B cell (primary cell): ENCODE measurements around the gene CES3. TPM values are rescaled to one million over a fixed set of nuclear protein-coding genes. Genes with fewer than 3 reads are reported as not detected.

Experiments used
- ATAC-seq: fragments of 200-7000 bp; cut with Tn5 transposase; one replicate; pipeline ENCODE4 v1.10.0; 2021; ENCODE audit warnings: low read depth, mild to moderate bottlenecking, moderate number of reproducible peaks, moderate library complexity
- CTCF ChIA-PET: fragments of 350-600 bp; sonication (Branson Sonifier 250); formaldehyde crosslinking; loops from one replicate; lab custom pipeline; 2021; ENCODE audit warnings: antibody characterized with exemption, inconsistent platforms; lab: Charles Lee
- POLR2A ChIA-PET: fragments of 350-600 bp; sonication (Branson Sonifier 250); formaldehyde crosslinking; loops from one replicate; lab custom pipeline; 2021; ENCODE audit warnings: antibody characterized with exemption; lab: Charles Lee
- DNase-seq: peaks from one replicate; pipeline ENCODE4 v3.0.0; 2013
- H2AFZ ChIP-seq: 2 replicates; pipeline ENCODE4 v1.6.1; 2012; ENCODE audit warnings: mild to moderate bottlenecking, low read depth, low read length; ENCODE audit not compliant: insufficient read depth, poor library complexity, severe bottlenecking
- H3K27ac ChIP-seq, 2 donors: 1 replicate in 1 of 2; 2 replicates in 1 of 2; pipeline ENCODE4 v1.5.1; 2012 to 2013; ENCODE audit warnings: low read length in 2 of 2, mild to moderate bottlenecking in 2 of 2, moderate library complexity in 1 of 2
- H3K27me3 ChIP-seq, 4 experiments: fragments of 200-600 bp in 1 of 4; sonication (generic) in 1 of 4; replicated peaks in 1 of 4; 1 replicate in 2 of 4; 2 replicates in 2 of 4; pipeline versions ENCODE4 v1.6.1 to v1.7.0; 2013 to 2016; ENCODE audit warnings: low read length in 3 of 4, mild to moderate bottlenecking in 2 of 4, mixed read lengths in 1 of 4, moderate library complexity in 1 of 4; ENCODE audit not compliant: insufficient read depth in 4 of 4, control insufficient read depth in 3 of 4; ENCODE audit errors: control extremely low read depth in 1 of 4
- H3K36me3 ChIP-seq, 2 experiments: replicated peaks in 1 of 2; 1 replicate in 1 of 2; 2 replicates in 1 of 2; pipeline versions ENCODE4 v1.6.1 to v1.7.1; 2013; ENCODE audit warnings: low read length in 1 of 2; ENCODE audit not compliant: insufficient read depth in 2 of 2, control insufficient read depth in 1 of 2; ENCODE audit errors: control extremely low read depth in 1 of 2, extremely low read depth in 1 of 2
- H3K4me1 ChIP-seq, 2 donors: fragments of 200-600 bp in 1 of 2; sonication (generic) in 1 of 2; 1 replicate in 1 of 2; 2 replicates in 1 of 2; pipeline versions ENCODE4 v1.5.1 to v1.6.1; 2013 to 2017; ENCODE audit warnings: low read length in 2 of 2; ENCODE audit not compliant: control insufficient read depth in 2 of 2, insufficient read depth in 2 of 2
- H3K4me2 ChIP-seq: replicated peaks from 2 replicates; pipeline ENCODE3; 2012; ENCODE audit warnings: mild to moderate bottlenecking, low read depth, low read length; ENCODE audit not compliant: poor library complexity, severe bottlenecking
- H3K4me3 ChIP-seq, 5 experiments: fragments of 200-600 bp in 1 of 5; sonication (generic) in 1 of 5; 1 replicate in 3 of 5; 2 replicates in 2 of 5; pipeline versions ENCODE4 v1.5.1 to v1.7.0; 2011 to 2016; ENCODE audit warnings: low read length in 4 of 5, mild to moderate bottlenecking in 4 of 5, low read depth in 2 of 5, control low read depth in 1 of 5, moderate library complexity in 1 of 5; ENCODE audit not compliant: insufficient read depth in 1 of 5; ENCODE audit errors: control extremely low read depth in 1 of 5, extremely low read depth in 1 of 5
- H3K79me2 ChIP-seq: fragments of 200-600 bp; sonication (generic); one replicate; pipeline ENCODE4 v1.6.0; 2016; ENCODE audit warnings: low read length; ENCODE audit not compliant: control insufficient read depth, insufficient read depth
- H3K9ac ChIP-seq: fragments of 200-600 bp; sonication (generic); 2 replicates; pipeline ENCODE4 v1.6.1; 2017; ENCODE audit warnings: mild to moderate bottlenecking, low read length, moderate library complexity
- H3K9me3 ChIP-seq, 3 donors: one replicate each; pipeline versions ENCODE4 v1.6.1 to v1.7.1; 2013; ENCODE audit warnings: low read length in 2 of 3; ENCODE audit not compliant: control insufficient read depth in 2 of 3, insufficient read depth in 1 of 3; ENCODE audit errors: control extremely low read depth in 1 of 3
- H4K20me1 ChIP-seq: 2 replicates; pipeline ENCODE4 v1.6.0; 2012; ENCODE audit warnings: mild to moderate bottlenecking, low read length; ENCODE audit not compliant: insufficient read depth, control insufficient read depth, poor library complexity, severe bottlenecking
- H3K27ac Mint-ChIP-seq: one replicate; pipeline ENCODE4 v1.8.0; 2021; ENCODE audit warnings: mixed read lengths
- H3K27me3 Mint-ChIP-seq: one replicate; pipeline ENCODE4 v1.8.0; 2021; ENCODE audit warnings: mixed read lengths
- H3K4me1 Mint-ChIP-seq: one replicate; pipeline ENCODE4 v1.8.0; 2021; ENCODE audit warnings: mixed read lengths
- H3K4me3 Mint-ChIP-seq: one replicate; pipeline ENCODE4 v1.8.0; 2021; ENCODE audit warnings: mixed read lengths
- H3K9me3 Mint-ChIP-seq: one replicate; pipeline ENCODE4 v1.8.0; 2022; ENCODE audit warnings: mixed read lengths; ENCODE audit not compliant: insufficient read depth
- CTCF ChIP-seq: fragments of 200-600 bp; IDR thresholded peaks from one replicate; pipeline ENCODE4 v1.8.0; 2022; ENCODE audit warnings: antibody characterized with exemption, mild to moderate bottlenecking
- EZH2 ChIP-seq: IDR thresholded peaks from 2 replicates; pipeline ENCODE4 v1.6.1; 2012; ENCODE audit warnings: borderline replicate concordance, low read depth, mild to moderate bottlenecking, moderate library complexity, low read length; ENCODE audit not compliant: insufficient read depth, poor library complexity, severe bottlenecking
- WGBS: methylation state at CpG from one replicate; pipeline ENCODE4 v1.1.5; 2013; ENCODE audit warnings: missing lambda C conversion rate; ENCODE audit not compliant: insufficient coverage; 5-methylcytosine and 5-hydroxymethylcytosine counted together
- intact Hi-C: fragments of 100-400 bp; cut with micrococcal nuclease; formaldehyde crosslinking; loops from one replicate; pipeline ENCODE4 v1.10.0; 2022
- polyA plus RNA-seq: library from polyadenylated mRNA; depleted of rRNA; stranded (reverse); fragments of >200 nt; gene quantifications from 2 replicates; pipeline ENCODE4 v1.2.3, GENCODE V29; 2012
- total RNA-seq, 2 donors: library from RNA; stranded (reverse); fragments of 120-200 nt in 1 of 2; gene quantifications; 1 replicate in 1 of 2; 2 replicates in 1 of 2; pipeline versions ENCODE4 v1.2.3 to v1.2.4, GENCODE V29; 2013 to 2022

The CES3 gene
- total and polyA plus RNA-seq, 2 donors (not counting 1 experiment from before 2014, with no cell fraction given) = 0.25 to 0.42 TPM

- ATAC-seq (peak; percentile 98), DNase-seq (peak; percentile 87)
- no peaks in the 10 kb centered on the region for H4K20me1 ChIP-seq
- H3K4me1 ChIP-seq = peaks cover 0 to 3% of the 10 kb centered on the region in 2 donors
- 26% methylated on average over 7 of the region's 15 CpGs for WGBS
- no peak overlapping the region for H3K9ac ChIP-seq
- TF ChIP-seq CTCF (peak; percentile 93), EZH2 (no peak)
- ChIA-PET POLR2A (no interaction called here), CTCF (interaction anchor here (0.6 to 3.5 kb wide), 10 partner anchors 19 to 347 kb away, joined by 3 to 27 read pairs (median 3); partner anchors contain the start of gene EXOC3L1)
- peaks cover 1% of the 10 kb centered on the region for H3K4me1 Mint-ChIP-seq
- intact Hi-C loops = loop anchor here (1.0 to 2.0 kb wide), 4 partner anchors 123 to 439 kb away; partner anchors contain the start of genes FBXL8, TRADD and ZDHHC1
- no peak overlapping the region for H3K27ac ChIP-seq
- H3K4me3 ChIP-seq = no peak overlapping the region
- H3K36me3 ChIP-seq = no peaks in the 10 kb centered on the region
- H3K27me3 ChIP-seq = peaks cover 0 to 13% (median 0%) of the 10 kb centered on the region in 4 experiments
- H2AFZ ChIP-seq = no peak overlapping the region
- H3K9me3 ChIP-seq = no peaks in the 10 kb centered on the region
- no peaks in the 10 kb centered on the region for H3K79me2 ChIP-seq
- H3K27me3 Mint-ChIP-seq = peaks cover 16% of the 10 kb centered on the region
- H3K9me3 Mint-ChIP-seq = no peaks in the 10 kb centered on the region
- no peak overlapping the region for H3K4me2 ChIP-seq
- peak overlapping the region; percentile 15 for H3K27ac Mint-ChIP-seq
- no peak overlapping the region for H3K4me3 Mint-ChIP-seq
Observed at GRCh38 chr16:66977341-66978113, 16.5 kb downstream of the CES3 start.
